ENCODE data around the gene ARL4A. TPM values are rescaled to one million over a fixed set of nuclear protein-coding genes. Genes with fewer than 3 reads are reported as not detected.

The ARL4A gene
- total and polyA plus RNA-seq, 10 of the 15 experiments (the other 5 are each of a cell fraction or from before 2014, with no cell fraction given): 0.35 to 4.6 (median 2.7) TPM

GRCh38 chr7:12683678-12684585 lies 3.5 kb upstream of the ARL4A start:
- RAD21 ChIA-PET (ENCODE audit: unreplicated experiment): no interaction called here
- Histone ChIP-seq H3K9me3 (replicated peaks; ENCODE audit: control insufficient read depth, insufficient read depth, low read length) (no peaks in the 10 kb centered on the region; the same call in 2 of the 3 replicates), H2AFZ (ENCODE audit: control insufficient read depth, low read depth, low read length) (no peak overlapping the region), H3K9ac (ENCODE audit: control insufficient read depth, insufficient read depth, low read length) (no peak overlapping the region), H3K4me3 (no peak overlapping the region), H3K36me3 (ENCODE audit: control insufficient read depth in 2 of 2, insufficient read depth in 2 of 2, low read length in 1 of 2) (no peaks in the 10 kb centered on the region), H3K4me2 (ENCODE audit: control insufficient read depth, insufficient read depth) (no peak overlapping the region), H3K4me1 (ENCODE audit: control insufficient read depth, insufficient read depth, low read length) (peaks cover 4% of the 10 kb centered on the region; the same call in 1 of the 2 replicates), H3K27me3 (replicated peaks in 1 of 2; ENCODE audit: control insufficient read depth in 2 of 2, insufficient read depth in 2 of 2, low read length in 1 of 2) (no peaks in the 10 kb centered on the region), H3K27ac (ENCODE audit: control insufficient read depth, insufficient read depth) (no peak overlapping the region), H4K20me1 (ENCODE audit: control insufficient read depth, insufficient read depth) (no peaks in the 10 kb centered on the region), H3K79me2 (ENCODE audit: control insufficient read depth, insufficient read depth, low read length) (no peaks in the 10 kb centered on the region)
- DNase-seq (ENCODE audit: low read depth, low spot score): no peak
- SMC1A ChIA-PET (ENCODE audit: uncharacterized antibody, unreplicated experiment): interaction anchor here (0.9 kb wide), 1 partner anchor 9 kb away, joined by 3 read pairs; no protein-coding TSS in a partner anchor
- no TSS peak for BruUV-seq (replicated peaks)
- TF ChIP-seq NFYA (IDR thresholded peaks at IDR 0.05; ENCODE audit: borderline replicate concordance, low read depth, low read length) (no peak), MEF2B (IDR thresholded peaks at IDR 0.05; ENCODE audit: partially characterized antibody, poor library complexity, severe bottlenecking) (no peak), SUZ12 (IDR thresholded peaks at IDR 0.05; ENCODE audit: unreplicated experiment) (no peak), NBN (IDR thresholded peaks at IDR 0.05) (no peak), RB1 (IDR thresholded peaks at IDR 0.05; ENCODE audit: borderline replicate concordance) (no peak), NFXL1 (IDR thresholded peaks at IDR 0.05; ENCODE audit: borderline replicate concordance) (no peak), WRNIP1 (IDR thresholded peaks at IDR 0.05; ENCODE audit: borderline replicate concordance, low read depth, low read length) (no peak), MYC (IDR thresholded peaks at IDR 0.05; ENCODE audit: insufficient read depth, insufficient read length, insufficient replicate concordance, low read length, severe bottlenecking) (no peak), POLR2A (IDR thresholded peaks at IDR 0.05; ENCODE audit: low read depth, low read length) (no peak), TBL1XR1 (IDR thresholded peaks at IDR 0.05; ENCODE audit: low read depth, low read length) (no peak)
- intact Hi-C loops (cut with micrococcal nuclease; ENCODE audit: unreplicated experiment): no loop called here
- no peak for ATAC-seq
- WGBS (ENCODE audit: insufficient coverage, insufficient replicate concordance, low lambda C conversion rate, missing lambda C conversion rate): 44% methylated on average over 2 of the region's 2 CpGs
- in situ Hi-C loops (cut with MboI): no loop called here
- CTCF ChIA-PET: no interaction called here
- POLR2A ChIA-PET: no interaction called here
- FAIRE-seq: no peak
